Measurements from ENCODE around the gene PPIL6. TPM values are rescaled to one million over a fixed set of nuclear protein-coding genes. Genes with fewer than 3 reads are reported as not detected.
"Not testable (repeated sequence)": the region's sequence is repeated elsewhere in the genome, so short reads cannot be mapped to it uniquely, and the experiment has no call there.

Gene PPIL6
- total RNA-seq, 1 donor from 2014 or later = 2.2 TPM

DNA sequence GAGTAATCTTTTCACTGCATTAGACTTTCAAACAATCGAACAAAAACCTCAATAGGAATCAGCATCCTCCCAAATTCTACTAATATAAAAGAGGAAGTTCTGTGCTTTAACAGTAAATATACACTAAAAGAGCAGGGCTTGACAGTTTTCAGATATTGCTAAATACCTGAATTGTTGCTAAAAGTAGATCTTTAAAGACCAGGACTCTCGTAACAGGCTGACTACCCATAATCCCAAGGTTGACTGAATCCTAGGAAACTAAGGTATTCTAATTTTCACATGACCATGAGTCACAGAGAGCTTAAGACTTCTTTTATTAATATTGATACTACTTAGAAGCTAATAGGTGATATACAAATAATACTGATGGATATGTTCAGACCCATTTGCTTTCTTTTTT lies 68.3 kb downstream of the PPIL6 start:
- Mint-ChIP-seq H3K4me1 (no peaks in the 10 kb centered on the region), H3K27ac (ENCODE audit: unreplicated experiment) (no peak overlapping the region), H3K36me3 (ENCODE audit: low read depth) (peaks cover 16% of the 10 kb centered on the region), H3K27me3 (ENCODE audit: low read depth) (no peaks in the 10 kb centered on the region), H3K4me3 (no peak overlapping the region), H3K9me3 (no peaks in the 10 kb centered on the region)
- TF ChIP-seq, protein P1, sequence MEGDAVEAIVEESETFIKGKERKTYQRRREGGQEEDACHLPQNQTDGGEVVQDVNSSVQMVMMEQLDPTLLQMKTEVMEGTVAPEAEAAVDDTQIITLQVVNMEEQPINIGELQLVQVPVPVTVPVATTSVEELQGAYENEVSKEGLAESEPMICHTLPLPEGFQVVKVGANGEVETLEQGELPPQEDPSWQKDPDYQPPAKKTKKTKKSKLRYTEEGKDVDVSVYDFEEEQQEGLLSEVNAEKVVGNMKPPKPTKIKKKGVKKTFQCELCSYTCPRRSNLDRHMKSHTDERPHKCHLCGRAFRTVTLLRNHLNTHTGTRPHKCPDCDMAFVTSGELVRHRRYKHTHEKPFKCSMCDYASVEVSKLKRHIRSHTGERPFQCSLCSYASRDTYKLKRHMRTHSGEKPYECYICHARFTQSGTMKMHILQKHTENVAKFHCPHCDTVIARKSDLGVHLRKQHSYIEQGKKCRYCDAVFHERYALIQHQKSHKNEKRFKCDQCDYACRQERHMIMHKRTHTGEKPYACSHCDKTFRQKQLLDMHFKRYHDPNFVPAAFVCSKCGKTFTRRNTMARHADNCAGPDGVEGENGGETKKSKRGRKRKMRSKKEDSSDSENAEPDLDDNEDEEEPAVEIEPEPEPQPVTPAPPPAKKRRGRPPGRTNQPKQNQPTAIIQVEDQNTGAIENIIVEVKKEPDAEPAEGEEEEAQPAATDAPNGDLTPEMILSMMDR (conservative IDR thresholded peaks at IDR 0.05) = no peak
- no peak for DNase-seq (ENCODE audit: low read depth, low spot score)

DNA sequence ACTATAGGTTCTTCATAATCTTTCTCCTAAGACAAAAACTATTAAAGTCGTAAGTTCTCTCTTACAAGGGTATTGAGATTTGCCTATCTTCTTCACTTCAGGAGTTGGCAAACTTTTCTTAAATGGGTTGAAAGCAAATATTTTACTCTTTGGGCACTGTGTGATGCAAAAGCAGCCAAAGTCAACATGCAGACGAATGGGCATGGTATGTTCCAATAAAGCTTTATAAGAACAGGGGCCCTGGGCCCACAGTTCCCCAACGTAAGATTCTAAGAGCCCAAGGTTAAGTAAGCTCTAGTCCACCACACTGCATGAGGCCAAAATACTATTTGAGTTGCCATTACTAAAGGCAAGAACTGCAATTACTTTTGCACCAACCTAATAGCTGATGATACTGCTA lies 69.6 kb downstream of the PPIL6 start:
- Mint-ChIP-seq H3K4me1 (no peaks in the 10 kb centered on the region), H3K9me3 (no peaks in the 10 kb centered on the region), H3K27ac (ENCODE audit: unreplicated experiment) (no peak overlapping the region), H3K4me3 (no peak overlapping the region), H3K27me3 (ENCODE audit: low read depth) (no peaks in the 10 kb centered on the region), H3K36me3 (ENCODE audit: low read depth) (peaks cover 17% of the 10 kb centered on the region)
- no peak for DNase-seq (ENCODE audit: low read depth, low spot score)
- TF ChIP-seq, protein P1 (conservative IDR thresholded peaks at IDR 0.05) = no peak

DNA sequence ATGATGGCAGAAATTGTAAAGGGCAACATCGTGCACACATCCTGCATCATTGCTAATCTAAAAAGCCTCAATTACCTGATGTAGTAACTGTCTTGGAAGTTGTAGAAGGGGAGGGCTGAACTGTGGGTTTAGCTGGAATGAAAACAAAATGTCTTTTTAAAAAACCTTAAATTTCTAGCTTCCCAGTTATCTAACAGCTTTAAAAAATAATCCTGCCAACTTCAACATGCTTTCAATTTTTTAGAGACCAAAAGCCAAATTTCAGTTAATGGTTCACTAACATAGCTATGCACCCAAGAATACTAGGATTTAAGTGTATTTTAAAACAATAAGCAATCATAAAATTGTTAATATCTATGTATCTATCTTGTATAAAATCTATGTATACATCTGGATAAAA lies 70.1 kb downstream of the PPIL6 start:
- no peak for DNase-seq (ENCODE audit: low read depth, low spot score)
- Mint-ChIP-seq H3K9me3 (no peaks in the 10 kb centered on the region), H3K27ac (ENCODE audit: unreplicated experiment) (no peak overlapping the region), H3K27me3 (ENCODE audit: low read depth) (no peaks in the 10 kb centered on the region), H3K36me3 (ENCODE audit: low read depth) (peaks cover 17% of the 10 kb centered on the region), H3K4me3 (no peak overlapping the region), H3K4me1 (no peaks in the 10 kb centered on the region)
- TF ChIP-seq, protein P1 (conservative IDR thresholded peaks at IDR 0.05) = no peak

- Mint-ChIP-seq H3K4me3 (no peak overlapping the region), H3K4me1 (no peaks in the 10 kb centered on the region), H3K36me3 (ENCODE audit: low read depth) (peaks cover 19% of the 10 kb centered on the region), H3K9me3 (no peaks in the 10 kb centered on the region), H3K27me3 (ENCODE audit: low read depth) (no peaks in the 10 kb centered on the region), H3K27ac (ENCODE audit: unreplicated experiment) (no peak overlapping the region)
- TF ChIP-seq, protein P1 (conservative IDR thresholded peaks at IDR 0.05) = no peak
- DNase-seq (ENCODE audit: low read depth, low spot score) = no peak
Observed at GRCh38 chr6:109369728-109370127, 70.7 kb downstream of the PPIL6 start.

DNA sequence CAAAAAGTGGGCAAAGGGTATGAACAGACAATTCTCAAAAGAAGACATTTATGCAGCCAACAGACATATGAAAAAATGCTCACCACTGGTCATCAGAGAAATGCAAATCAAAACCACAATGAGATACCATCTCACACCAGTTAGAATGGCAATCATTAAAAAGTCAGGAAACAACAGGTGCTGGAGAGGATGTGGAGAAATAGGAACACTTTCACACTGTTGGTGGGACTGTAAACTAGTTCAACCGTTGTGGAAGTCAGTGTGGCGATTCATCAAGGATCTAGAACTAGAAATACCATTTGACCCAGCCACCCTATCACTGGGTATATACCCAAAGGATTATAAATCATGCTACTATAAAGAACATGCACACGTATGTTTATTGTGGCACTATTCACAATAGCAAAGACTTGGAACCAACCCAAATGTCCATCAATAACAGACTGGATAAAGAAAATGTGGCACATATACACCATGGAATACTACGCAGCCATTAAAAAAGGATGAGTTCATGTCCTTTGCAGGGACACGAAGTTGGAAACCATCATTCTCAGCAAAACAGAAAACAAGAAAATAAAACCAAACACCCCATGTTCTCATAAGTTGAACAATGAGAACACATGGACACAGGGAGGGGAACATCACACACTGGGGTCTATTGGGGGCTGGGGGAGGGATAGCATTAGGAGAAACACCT lies 75.9 kb downstream of the PPIL6 start:
- not testable (repeated sequence) for H3K4me3 Mint-ChIP-seq; DNase-seq (ENCODE audit: low read depth, low spot score); H3K9me3 Mint-ChIP-seq; H3K4me1 Mint-ChIP-seq; H3K27me3 Mint-ChIP-seq (ENCODE audit: low read depth); H3K27ac Mint-ChIP-seq (ENCODE audit: unreplicated experiment)
- peaks cover 46% of the 10 kb centered on the region for H3K36me3 Mint-ChIP-seq (ENCODE audit: low read depth)

DNA sequence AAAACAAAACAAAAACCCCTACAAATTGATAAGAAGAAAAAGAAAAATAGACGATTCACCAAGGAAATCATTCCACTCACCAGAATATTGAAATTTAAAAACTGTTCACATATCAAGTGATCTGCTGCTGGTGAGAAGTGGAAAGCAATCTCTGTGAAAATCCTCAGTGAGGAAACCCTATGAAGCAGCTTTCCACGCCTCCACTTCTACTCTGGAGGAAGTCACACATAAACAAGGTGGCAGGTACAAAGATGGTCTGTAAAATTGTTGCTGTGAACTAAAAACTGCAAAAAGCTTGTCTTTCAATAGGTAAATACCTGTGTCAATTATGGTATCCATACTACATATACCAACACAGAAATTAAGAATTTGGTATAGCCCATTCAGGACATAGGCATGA lies 76.7 kb downstream of the PPIL6 start:
- H3K36me3 Mint-ChIP-seq (ENCODE audit: low read depth) = peaks cover 46% of the 10 kb centered on the region
- no peaks in the 10 kb centered on the region for H3K4me1 Mint-ChIP-seq
- DNase-seq (ENCODE audit: low read depth, low spot score) = no peak
- peaks cover 3% of the 10 kb centered on the region for H3K9me3 Mint-ChIP-seq
- H3K27me3 Mint-ChIP-seq (ENCODE audit: low read depth) = no peaks in the 10 kb centered on the region
- no peak overlapping the region for H3K4me3 Mint-ChIP-seq
- no peak overlapping the region for H3K27ac Mint-ChIP-seq (ENCODE audit: unreplicated experiment)
- TF ChIP-seq, protein P1 (conservative IDR thresholded peaks at IDR 0.05) = no peak

Data from neural crest cell (in vitro differentiated cells).